ENCODE measurements around the gene RASSF8.

GRCh38 chr12:26028953-26029735 is 70.7 kb downstream of the RASSF8 start:
- TF ChIP-seq ARID1B (IDR thresholded peaks at IDR 0.05) (no peak), PREB (CRISPR knock-in tag; IDR thresholded peaks at IDR 0.05) (no peak), UBTF (IDR thresholded peaks at IDR 0.05; ENCODE audit: borderline replicate concordance in 1 of 2, low read depth in 2 of 2, low read length in 2 of 2) (no peak), TAL1 (IDR thresholded peaks at IDR 0.05) (no peak), BRF1 (IDR thresholded peaks at IDR 0.05; ENCODE audit: borderline replicate concordance, extremely low read depth, insufficient read length) (no peak), ELF1 (tag; IDR thresholded peaks at IDR 0.05) (no peak), HCFC1 (IDR thresholded peaks at IDR 0.05; ENCODE audit: low read depth, low read length) (no peak)
